H1 (cell line): ENCODE results near the gene ARHGAP26. TPM values are rescaled to one million over a fixed set of nuclear protein-coding genes. Genes with fewer than 3 reads are reported as not detected.

ENCODE experiments used
- CTCF ChIA-PET: fragments of 300-600 bp; sonication (Branson Sonifier 250); formaldehyde crosslinking; loops from one replicate; lab custom pipeline; 2021; ENCODE audit not compliant: partially characterized antibody; lab: Charles Lee
- POLR2A ChIA-PET: fragments of 300-600 bp; sonication (Branson Sonifier 250); formaldehyde crosslinking; loops from one replicate; lab custom pipeline; 2021; ENCODE audit warnings: inconsistent platforms; ENCODE audit not compliant: partially characterized antibody; lab: Charles Lee
- DNase-seq, 2 experiments: peaks; one replicate each; pipeline versions ENCODE4 v3.0.0 to v3.0.0-alpha.2; 2010 to 2022; ENCODE audit warnings: low spot score in 2 of 2, low read depth in 1 of 2, mixed read lengths in 1 of 2
- FAIRE-seq: peaks from 2 replicates; lab custom pipeline; 2011; peaks lifted over from hg19 to GRCh38; lab: Jason Lieb, UNC
- H2AFZ ChIP-seq: 2 replicates; pipeline ENCODE4 v1.8.1; 2012; ENCODE audit warnings: low read length, inconsistent platforms
- H2AK5ac ChIP-seq: 2 replicates; pipeline ENCODE4 v1.6.1; 2013; ENCODE audit warnings: low read depth, low read length
- H2BK120ac ChIP-seq: replicated peaks from 2 replicates; pipeline ENCODE3; 2013; ENCODE audit warnings: low read depth, low read length, inconsistent platforms
- H2BK12ac ChIP-seq: 2 replicates; pipeline ENCODE4 v1.6.1; 2013; ENCODE audit warnings: low read depth, low read length
- H2BK15ac ChIP-seq: 2 replicates; pipeline ENCODE4 v1.6.1; 2013; ENCODE audit warnings: low read length
- H2BK20ac ChIP-seq: 2 replicates; pipeline ENCODE4 v1.6.1; 2013; ENCODE audit warnings: low read length
- H2BK5ac ChIP-seq: 2 replicates; pipeline ENCODE4 v1.6.1; 2013; ENCODE audit warnings: low read depth, low read length
- H3K14ac ChIP-seq: 2 replicates; pipeline ENCODE4 v1.6.1; 2013; ENCODE audit warnings: inconsistent platforms; ENCODE audit not compliant: insufficient read length
- H3K18ac ChIP-seq: 2 replicates; pipeline ENCODE4 v1.6.1; 2013; ENCODE audit warnings: low read length; ENCODE audit errors: extremely low read depth
- H3K23ac ChIP-seq: 2 replicates; pipeline ENCODE4 v1.6.1; 2013; ENCODE audit warnings: inconsistent platforms; ENCODE audit not compliant: insufficient read length
- H3K23me2 ChIP-seq: 2 replicates; pipeline ENCODE4 v1.6.1; 2013; ENCODE audit warnings: low read depth, low read length
- H3K27ac ChIP-seq: 2 replicates; pipeline ENCODE4 v1.6.1; 2011; ENCODE audit warnings: low read depth, low read length, inconsistent platforms
- H3K27me3 ChIP-seq, 4 experiments: replicated peaks in 1 of 4; 1 replicate in 1 of 4; 2 replicates in 3 of 4; pipeline versions ENCODE4 v1.6.1 to v1.8.1; 2011 to 2013; ENCODE audit warnings: low read length in 3 of 4, mild to moderate bottlenecking in 3 of 4, inconsistent platforms in 2 of 4, mixed read lengths in 2 of 4, moderate library complexity in 1 of 4; ENCODE audit not compliant: control insufficient read depth in 3 of 4, insufficient read depth in 3 of 4; ENCODE audit errors: extremely low read depth in 1 of 4
- H3K36me3 ChIP-seq, 4 experiments: 2 replicates each; pipeline versions ENCODE4 v1.6.1 to v1.8.1; 2011 to 2013; ENCODE audit warnings: mild to moderate bottlenecking in 4 of 4, low read length in 3 of 4, moderate library complexity in 2 of 4, control low read depth in 1 of 4, inconsistent platforms in 1 of 4; ENCODE audit not compliant: insufficient read depth in 4 of 4, control insufficient read depth in 2 of 4
- H3K4ac ChIP-seq: replicated peaks from 2 replicates; pipeline ENCODE3; 2013; ENCODE audit warnings: low read length, low read depth, mixed read lengths, inconsistent platforms; ENCODE audit not compliant: insufficient read length
- H3K4me1 ChIP-seq, 4 experiments: replicated peaks in 1 of 4; 1 replicate in 1 of 4; 2 replicates in 3 of 4; pipeline versions ENCODE4 v1.6.1 to v1.8.1; 2011 to 2013; ENCODE audit warnings: low read length in 3 of 4, inconsistent platforms in 2 of 4, mixed read lengths in 1 of 4; ENCODE audit not compliant: insufficient read depth in 4 of 4, control insufficient read depth in 3 of 4
- H3K4me2 ChIP-seq, 2 experiments: 2 replicates each; pipeline versions ENCODE4 v1.6.1 to v1.8.1; 2011 to 2013; ENCODE audit warnings: low read depth in 2 of 2, low read length in 2 of 2, control low read depth in 1 of 2, inconsistent platforms in 1 of 2, mild to moderate bottlenecking in 1 of 2; ENCODE audit not compliant: insufficient read depth in 1 of 2
- H3K4me3 ChIP-seq, 4 experiments: fragments of 200-600, 300-600 bp in 1 of 4; sonication (generic), shearing (Covaris generic), sonication (Bioruptor Twin) in 1 of 4; 2 replicates each; pipeline versions ENCODE4 v1.5.1 to v1.8.1; 2011 to 2016; ENCODE audit warnings: low read length in 4 of 4, low read depth in 3 of 4, control low read depth in 2 of 4, inconsistent platforms in 2 of 4, mild to moderate bottlenecking in 2 of 4, mixed read lengths in 1 of 4, moderate library complexity in 1 of 4; ENCODE audit not compliant: insufficient read depth in 2 of 4; ENCODE audit errors: extremely low read depth in 1 of 4
- H3K56ac ChIP-seq: replicated peaks from 2 replicates; pipeline ENCODE3; 2013; ENCODE audit warnings: low read depth, mild to moderate bottlenecking, mixed read lengths, low read length, inconsistent platforms; ENCODE audit not compliant: insufficient read length
- H3K79me1 ChIP-seq: 2 replicates; pipeline ENCODE4 v1.6.1; 2013; ENCODE audit warnings: low read depth, low read length, control low read depth
- H3K79me2 ChIP-seq, 2 experiments: 2 replicates each; pipeline versions ENCODE4 v1.6.1 to v1.8.1; 2012 to 2013; ENCODE audit warnings: low read length in 2 of 2, mild to moderate bottlenecking in 2 of 2, inconsistent platforms in 1 of 2; ENCODE audit not compliant: insufficient read depth in 2 of 2, control insufficient read depth in 1 of 2
- H3K9ac ChIP-seq, 4 experiments: replicated peaks in 1 of 4; 1 replicate in 1 of 4; 2 replicates in 3 of 4; pipeline versions ENCODE4 v1.6.1 to v1.8.1; 2011 to 2013; ENCODE audit warnings: low read depth in 3 of 4, low read length in 3 of 4, control low read depth in 2 of 4, mild to moderate bottlenecking in 2 of 4, moderate library complexity in 2 of 4, inconsistent platforms in 1 of 4; ENCODE audit errors: extremely low read depth in 1 of 4
- H3K9me3 ChIP-seq, 2 experiments: 2 replicates each; pipeline versions ENCODE4 v1.6.1 to v1.8.1; 2012 to 2013; ENCODE audit warnings: mild to moderate bottlenecking in 2 of 2, moderate library complexity in 2 of 2, control low read depth in 1 of 2, inconsistent platforms in 1 of 2, low read depth in 1 of 2, low read length in 1 of 2, mixed read lengths in 1 of 2; ENCODE audit not compliant: insufficient read depth in 2 of 2
- H4K20me1 ChIP-seq, 2 experiments: replicated peaks in 1 of 2; 2 replicates each; pipeline versions ENCODE3 to v1.8.1; 2011 to 2013; ENCODE audit warnings: inconsistent platforms in 2 of 2, low read length in 2 of 2, mild to moderate bottlenecking in 1 of 2; ENCODE audit not compliant: insufficient read depth in 2 of 2, control insufficient read depth in 1 of 2
- H4K5ac ChIP-seq: 2 replicates; pipeline ENCODE4 v1.6.1; 2013; ENCODE audit warnings: low read length, low read depth, mixed read lengths, inconsistent platforms; ENCODE audit not compliant: insufficient read length
- H4K8ac ChIP-seq: 2 replicates; pipeline ENCODE4 v1.8.0; 2013; ENCODE audit warnings: mild to moderate bottlenecking, moderate library complexity, low read length, inconsistent platforms; ENCODE audit not compliant: insufficient read depth; ENCODE audit errors: extremely low read depth
- H4K91ac ChIP-seq: replicated peaks from 2 replicates; pipeline ENCODE3; 2013; ENCODE audit warnings: low read length, mixed read lengths, inconsistent platforms; ENCODE audit not compliant: insufficient read length
- CBX8 ChIP-seq: fragments of 300-800, 300-1000 bp; sonication (generic); IDR thresholded peaks from 2 replicates; pipeline ENCODE4 v1.7.1; 2016; ENCODE audit warnings: low read depth, low read length, borderline replicate concordance
- CHD1 ChIP-seq: IDR thresholded peaks from 2 replicates; pipeline ENCODE4 v1.6.1; 2012; ENCODE audit warnings: low read depth, low read length, improper control_type of control experiment
- KDM1A ChIP-seq: fragments of 200-600, 300-600 bp; sonication (generic); IDR thresholded peaks from 2 replicates; pipeline ENCODE4 v1.7.1; 2016; ENCODE audit warnings: mild to moderate bottlenecking, low read length, borderline replicate concordance
- POLR2AphosphoS5 ChIP-seq: IDR thresholded peaks from 2 replicates; pipeline ENCODE4 v1.6.1; 2011; ENCODE audit warnings: low read depth, low read length
- POU5F1 ChIP-seq: IDR thresholded peaks from 2 replicates; pipeline ENCODE4 v1.6.1; 2011; ENCODE audit warnings: low read depth, mild to moderate bottlenecking, low read length, moderate library complexity
- SAP30 ChIP-seq: fragments of 300-600 bp; sonication (generic); IDR thresholded peaks from 2 replicates; pipeline ENCODE4 v1.7.1; 2012; ENCODE audit warnings: low read length, moderate library complexity, mild to moderate bottlenecking, inconsistent platforms; ENCODE audit not compliant: insufficient read depth, insufficient replicate concordance
- TCF12 ChIP-seq: IDR thresholded peaks from 2 replicates; pipeline ENCODE4 v1.6.1; 2011; ENCODE audit warnings: low read depth, mild to moderate bottlenecking, low read length
- TEAD4 ChIP-seq: IDR thresholded peaks from 2 replicates; pipeline ENCODE4 v1.6.1; 2012; ENCODE audit warnings: low read depth, low read length, inconsistent platforms, mixed read lengths
- WGBS, 2 experiments: shearing (Covaris generic) in 1 of 2; methylation state at CpG; one replicate each; pipeline versions ENCODE4 v1.1.6 to v1.1.7; 2013 to 2015; ENCODE audit warnings: low lambda C conversion rate in 2 of 2, mixed read lengths in 2 of 2, inconsistent platforms in 1 of 2, low coverage in 1 of 2, missing lambda C conversion rate in 1 of 2; ENCODE audit not compliant: insufficient replicate concordance in 2 of 2, insufficient coverage in 1 of 2, insufficient read length in 1 of 2; ENCODE audit errors: extremely low coverage in 1 of 2, missing lambda C conversion rate in 1 of 2; 5-methylcytosine and 5-hydroxymethylcytosine counted together
- polyA plus RNA-seq, 7 experiments: library from polyadenylated mRNA; depleted of rRNA in 3 of 7; stranded (reverse) in 5 of 7; unstranded in 2 of 7; fragments of >200 nt in 5 of 7; fragments of 200-250 nt in 2 of 7; gene quantifications; 1 replicate in 5 of 7; 2 replicates in 1 of 7; 4 replicates in 1 of 7; pipeline versions ENCODE4 v1.2.1 to v1.2.3, GENCODE V29; 2011 to 2013; ENCODE audit warnings: missing spikeins in 2 of 7, mixed read lengths in 2 of 7
- total RNA-seq: library from RNA; stranded (reverse); fragmentation: NEBNext Ultra II Directional; extraction: Animal tissue kit (Norgen Biotek cat#: 25700); gene quantifications from 2 replicates; pipeline ENCODE4 v1.2.1, GENCODE V29; 2021

ARHGAP26 gene
- total and polyA plus RNA-seq, 2 of the 8 experiments (the other 6 are each of a cell fraction or from before 2014, with no cell fraction given): 7.1 to 24.8 TPM

GRCh38 chr5:143065185-143065965, 295.2 kb downstream of the ARHGAP26 start:
- TF ChIP-seq POLR2AphosphoS5: no peak
- no peak for TF ChIP-seq CBX8
- no peak for TF ChIP-seq TEAD4
- TF ChIP-seq KDM1A: no peak
- TF ChIP-seq CHD1: no peak
- TF ChIP-seq SAP30: no peak
- no peak for TF ChIP-seq POU5F1
- no peak for TF ChIP-seq TCF12
- Histone ChIP-seq H2BK15ac (no peak overlapping the region), H3K4ac (no peak overlapping the region), H3K56ac (no peak overlapping the region), H3K79me2 (no peaks in the 10 kb centered on the region), H2BK120ac (no peak overlapping the region), H3K14ac (no peak overlapping the region), H4K91ac (no peak overlapping the region), H3K23me2 (no peaks in the 10 kb centered on the region), H3K9me3 (no peaks in the 10 kb centered on the region), H2BK20ac (no peak overlapping the region), H3K79me1 (no peaks in the 10 kb centered on the region; the same call in 1 of the 2 replicates), H2BK5ac (no peak overlapping the region), H3K4me1 (peaks cover 0 to 4% (median 1%) of the 10 kb centered on the region in 4 experiments; a peak in 3 of 7 replicates), H3K23ac (no peak overlapping the region), H3K18ac (no peak overlapping the region), H3K27ac (no peak overlapping the region), H2BK12ac (no peak overlapping the region), H4K20me1 (no peaks in the 10 kb centered on the region), H2AK5ac (no peak overlapping the region), H4K8ac (no peak overlapping the region), H3K36me3 (peaks cover 0 to 5% (median 2%) of the 10 kb centered on the region in 4 experiments; a peak in 3 of 8 replicates), H2AFZ (no peak overlapping the region), H4K5ac (no peak overlapping the region), H3K4me2 (no peak overlapping the region), H3K4me3 (no peak overlapping the region), H3K9ac (no peak overlapping the region), H3K27me3 (no peaks in the 10 kb centered on the region)
- FAIRE-seq (no peak), DNase-seq (no peak)
- 92% methylated on average over 10 of the region's 10 CpGs; no CpG with 5 or more reads in 1 of the 2 experiments for WGBS, 2 experiments
- ChIA-PET POLR2A (interaction anchor here (0.5 to 0.9 kb wide), 2 partner anchors 14 to 298 kb away, joined by 3 read pairs; no protein-coding TSS in a partner anchor), CTCF (interaction anchor here (0.6 to 1.3 kb wide), 4 partner anchors 10 to 842 kb away, joined by 3 read pairs; no protein-coding TSS in a partner anchor)
